ENCODE data around the gene MLN.
A peak's percentile ranks its signal among the peaks of the same experiment; 100 is the strongest.
"Not testable (repeated sequence)": the region's sequence is repeated elsewhere in the genome, so short reads cannot be mapped to it uniquely, and the experiment has no call there.

MLN gene

GRCh38 chr6:33834401-33835392 is 30.9 kb upstream of the MLN start:
- no peak for DNase-seq (ENCODE audit: low read depth)

DNA sequence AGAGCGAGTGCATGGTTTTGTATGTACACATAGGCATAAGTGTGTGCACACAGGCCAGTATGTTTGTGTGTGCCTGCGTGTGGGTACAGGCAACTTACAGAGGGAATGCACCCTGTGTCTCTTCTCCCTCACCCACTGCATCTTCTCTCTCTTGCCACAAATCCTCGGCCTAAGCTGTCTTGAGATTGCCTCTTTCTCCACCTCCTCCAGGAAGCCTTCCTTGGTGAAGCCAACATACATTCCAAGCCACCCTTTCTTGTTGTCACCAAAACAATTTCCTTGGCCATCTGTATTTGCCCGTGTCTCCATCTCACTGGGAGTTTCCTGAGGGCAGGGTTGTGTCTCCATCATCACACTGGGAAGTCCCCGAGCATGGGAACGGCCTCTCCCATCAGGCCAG is 29.8 kb upstream of the MLN start:
- no peak for DNase-seq (ENCODE audit: low read depth)

GRCh38 chr6:33832831-33833230 is 29.0 kb upstream of the MLN start:
- DNase-seq (ENCODE audit: low read depth): not testable (repeated sequence)

DNA sequence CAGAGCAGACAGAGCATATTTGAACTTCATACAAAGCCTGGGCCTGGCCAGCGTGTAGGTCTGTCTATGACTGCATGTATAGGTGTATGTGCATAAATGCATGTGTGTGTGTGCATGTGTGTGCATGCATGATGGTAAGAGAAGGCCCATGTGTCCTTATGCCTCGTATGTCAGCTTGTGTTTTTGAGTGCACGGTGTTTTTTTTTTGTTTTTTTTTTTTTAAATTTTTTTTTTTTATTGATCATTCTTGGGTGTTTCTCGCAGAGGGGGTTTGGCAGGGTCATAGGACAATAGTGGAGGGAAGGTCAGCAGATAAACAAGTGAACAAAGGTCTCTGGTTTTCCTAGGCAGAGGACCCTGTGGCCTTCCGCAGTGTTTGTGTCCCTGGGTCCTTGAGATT is 27.9 kb upstream of the MLN start:
- DNase-seq (ENCODE audit: low read depth): not testable (repeated sequence)

- DNase-seq (ENCODE audit: low read depth): no peak
Observed at GRCh38 chr6:33830635-33831240, 26.9 kb upstream of the MLN start.

DNA sequence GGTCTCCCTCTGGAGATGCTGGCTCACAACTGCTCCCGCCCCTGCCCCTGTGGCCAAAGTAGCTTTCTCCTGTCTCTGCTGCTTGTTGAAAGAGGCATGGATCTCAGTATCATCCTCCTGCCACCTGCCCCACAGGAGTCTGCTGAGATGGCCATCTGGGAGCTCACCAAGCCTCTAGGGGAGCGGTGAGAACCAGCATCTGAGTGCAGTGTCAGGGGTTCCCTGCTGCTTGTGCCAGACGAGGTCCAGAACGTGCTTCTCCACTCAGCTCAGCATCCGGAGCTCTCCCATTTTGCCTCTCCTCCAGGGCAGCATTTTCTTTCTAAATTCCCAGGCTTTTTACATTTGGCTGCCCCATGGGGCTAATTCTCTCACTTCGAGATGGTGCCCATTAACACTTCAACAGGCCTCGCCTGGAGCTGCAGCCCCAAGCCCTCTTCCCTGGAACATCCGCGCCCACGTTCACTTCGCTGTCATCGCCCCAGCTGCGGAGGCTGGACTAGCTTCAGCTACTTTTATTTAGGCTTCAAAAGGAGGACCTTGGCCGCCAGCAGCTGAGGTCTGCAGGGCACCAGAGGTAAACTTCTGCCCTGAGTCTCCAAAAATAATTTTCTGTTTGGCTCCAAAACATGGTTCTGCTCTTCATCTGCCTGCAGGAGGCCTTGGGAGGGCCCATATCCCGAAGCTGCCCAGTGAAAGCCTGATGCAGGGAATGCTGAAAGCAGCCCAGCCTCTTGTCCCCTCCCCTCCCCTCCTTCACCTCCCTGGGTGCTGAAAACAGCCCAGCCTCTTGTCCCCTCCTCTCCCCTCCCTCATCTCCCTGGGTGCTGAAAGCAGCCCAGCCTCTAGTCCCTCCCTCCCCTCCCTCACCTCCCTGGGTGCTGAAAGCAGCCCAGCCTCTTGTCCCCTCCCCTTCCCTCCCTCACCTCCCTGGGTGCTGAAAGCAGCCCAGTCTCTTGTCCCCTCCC is 25.2 kb upstream of the MLN start:
- no peak for DNase-seq (ENCODE audit: low read depth)

DNA sequence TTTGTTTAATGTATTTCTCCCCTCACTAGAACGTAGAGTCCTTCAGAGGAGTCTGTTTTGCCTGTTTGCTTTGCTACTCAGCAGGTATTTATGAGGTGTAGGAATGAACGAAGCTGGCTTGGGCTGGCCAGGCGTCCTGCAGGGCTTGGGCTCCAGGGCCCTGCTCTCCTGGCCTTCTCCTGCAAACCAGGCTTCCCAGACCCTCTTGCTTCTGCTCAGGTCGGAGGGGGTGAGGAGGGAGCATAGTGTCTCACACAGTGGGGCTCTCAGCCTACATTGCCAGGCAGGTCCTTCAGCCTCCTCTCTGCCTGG is 24.6 kb upstream of the MLN start:
- no peak for DNase-seq (ENCODE audit: low read depth)

DNA sequence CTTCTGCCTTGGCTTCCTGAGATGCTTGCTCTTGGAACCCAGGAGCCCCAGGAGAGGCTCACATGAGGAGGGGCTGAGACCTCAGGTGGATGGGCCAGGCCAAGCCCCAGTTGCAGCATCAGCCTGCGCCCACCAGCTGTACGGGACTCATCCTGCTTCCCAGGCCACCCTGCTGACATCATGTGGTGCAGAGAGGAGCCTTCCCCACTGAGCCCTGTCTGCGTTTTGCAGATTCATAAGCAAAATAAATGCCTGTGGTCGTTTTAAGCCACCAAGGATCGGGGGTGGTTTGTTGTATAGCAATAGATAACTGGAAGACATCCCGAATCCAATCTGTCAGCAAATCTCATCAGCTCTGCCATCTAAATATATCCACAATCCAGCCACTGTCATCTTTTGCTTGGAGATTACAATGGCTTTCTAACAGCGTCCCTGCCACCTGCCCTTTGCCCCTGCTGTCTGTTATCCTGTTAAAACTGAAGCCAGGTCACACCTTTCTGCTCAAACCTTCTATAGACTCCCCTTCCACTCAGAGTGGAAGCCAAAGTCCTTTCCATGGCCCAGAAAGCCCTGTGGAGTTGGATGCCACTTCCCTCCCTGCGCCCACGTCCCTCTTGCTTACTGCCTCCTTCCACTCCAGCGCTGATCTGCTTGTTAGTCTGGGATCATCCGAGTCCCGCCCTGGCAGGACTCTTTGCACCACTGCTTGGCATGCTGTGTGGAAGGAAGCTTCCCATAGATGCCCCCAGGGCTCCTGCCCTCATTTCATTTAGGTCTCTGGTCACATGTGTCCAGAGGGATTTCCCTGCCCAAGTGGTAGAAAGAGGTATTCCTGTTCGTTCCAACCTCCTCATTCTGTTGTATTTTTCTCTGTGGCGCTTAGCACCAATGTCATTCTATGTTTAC is 24.0 kb upstream of the MLN start:
- peak; percentile 43 for DNase-seq (ENCODE audit: low read depth)

GRCh38 chr6:33826537-33826936 is 22.7 kb upstream of the MLN start:
- DNase-seq (ENCODE audit: low read depth): no peak

- peak; percentile 69 for DNase-seq (ENCODE audit: low read depth)
Observed at GRCh38 chr6:33824461-33825154, 20.8 kb upstream of the MLN start.

DNA sequence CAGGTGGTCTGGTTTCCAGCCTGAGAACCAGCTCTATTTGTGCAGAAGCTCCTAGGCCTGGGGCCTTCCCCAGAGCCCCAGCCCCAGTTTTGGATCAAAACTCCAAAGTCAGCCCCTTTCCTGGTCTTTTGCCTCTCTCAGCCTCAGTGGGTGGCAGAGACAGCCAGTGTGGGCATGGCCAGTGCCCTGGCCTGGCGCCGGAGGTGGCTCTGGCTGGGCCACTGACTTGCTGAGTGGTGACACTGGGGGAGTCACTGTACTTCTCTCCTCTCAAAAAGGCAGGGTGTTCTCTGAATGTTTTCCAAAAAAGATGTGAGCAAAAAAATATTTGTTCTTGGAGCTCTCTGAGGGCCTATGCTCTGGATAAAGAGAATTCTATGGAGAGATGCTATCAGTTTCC is 20.0 kb upstream of the MLN start:
- no peak for DNase-seq (ENCODE audit: low read depth)

DNA sequence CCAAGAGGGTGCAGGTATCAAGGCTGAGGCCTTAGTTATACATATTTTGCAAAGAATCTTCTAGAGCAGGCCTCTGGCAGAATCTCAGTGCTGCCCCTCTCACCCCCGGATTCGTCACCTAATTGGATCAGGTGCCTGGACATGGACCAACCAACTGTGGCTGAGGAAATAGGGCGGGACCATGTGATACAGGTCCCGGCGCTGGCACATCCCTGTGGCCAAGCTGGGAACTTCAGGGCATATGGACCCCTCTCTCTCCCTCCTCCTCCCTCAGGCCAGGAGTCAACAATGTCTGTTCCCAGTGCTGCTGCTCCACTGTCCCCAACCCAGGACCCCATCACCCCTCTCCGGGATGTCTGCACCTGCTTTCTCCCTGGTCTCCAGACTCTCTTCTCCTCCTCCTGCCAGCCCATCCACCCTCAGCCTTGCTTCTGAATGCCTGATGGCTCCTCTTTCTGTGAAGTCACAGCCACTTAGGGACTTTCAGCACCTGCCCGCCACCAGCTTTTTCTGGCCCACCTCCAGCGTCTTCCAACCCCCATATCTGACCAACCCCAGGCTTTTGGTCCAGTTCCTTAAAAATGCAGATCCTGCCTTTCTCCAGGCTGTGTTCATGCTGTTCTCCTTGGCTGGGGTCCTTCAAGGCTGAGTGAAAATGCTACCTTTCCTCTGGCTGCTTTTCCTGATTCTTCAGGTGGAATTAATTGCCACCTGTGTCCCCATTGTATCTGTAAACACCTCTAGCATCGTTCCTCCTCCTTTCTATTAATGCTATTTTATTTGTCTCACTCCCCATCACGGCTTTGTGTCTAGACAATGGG is 19.0 kb upstream of the MLN start:
- DNase-seq (ENCODE audit: low read depth): peak; percentile 24

DNA sequence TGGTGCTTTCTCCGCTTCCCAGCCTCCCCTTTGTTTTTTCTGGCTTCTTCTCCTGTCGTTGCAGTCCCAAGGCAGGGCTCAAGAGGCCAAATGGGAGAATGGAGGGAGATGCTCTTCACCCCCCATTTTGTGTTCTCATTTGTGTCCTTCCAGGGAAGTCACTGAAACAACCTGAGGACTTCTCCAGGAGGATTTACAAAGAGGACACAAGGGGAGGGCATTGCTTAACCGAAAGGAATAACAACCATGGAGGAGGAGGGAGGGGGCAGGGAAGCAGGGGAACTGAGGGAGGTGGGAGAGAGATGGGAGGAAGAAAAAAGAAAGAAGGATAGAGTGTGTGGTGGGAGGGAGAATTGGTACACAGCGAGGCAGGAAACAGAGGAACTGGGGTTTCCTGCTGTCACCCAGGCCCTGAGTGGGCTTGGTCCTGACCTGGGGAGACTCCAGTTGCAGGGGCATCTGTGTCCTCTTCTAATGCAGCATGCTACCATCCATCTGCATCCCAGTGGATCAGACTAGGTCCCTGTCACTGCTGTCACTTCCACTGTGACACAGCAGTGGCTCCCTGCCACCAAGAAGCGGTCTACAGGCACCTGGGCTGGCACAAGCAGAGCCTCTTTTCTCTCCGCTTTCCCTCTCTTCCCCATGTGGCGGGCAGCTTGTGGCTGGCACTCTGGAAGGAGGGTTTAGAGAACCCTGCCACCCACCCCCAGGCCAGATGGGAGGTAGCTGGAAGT is 17.1 kb upstream of the MLN start:
- DNase-seq (ENCODE audit: low read depth): no peak

DNA sequence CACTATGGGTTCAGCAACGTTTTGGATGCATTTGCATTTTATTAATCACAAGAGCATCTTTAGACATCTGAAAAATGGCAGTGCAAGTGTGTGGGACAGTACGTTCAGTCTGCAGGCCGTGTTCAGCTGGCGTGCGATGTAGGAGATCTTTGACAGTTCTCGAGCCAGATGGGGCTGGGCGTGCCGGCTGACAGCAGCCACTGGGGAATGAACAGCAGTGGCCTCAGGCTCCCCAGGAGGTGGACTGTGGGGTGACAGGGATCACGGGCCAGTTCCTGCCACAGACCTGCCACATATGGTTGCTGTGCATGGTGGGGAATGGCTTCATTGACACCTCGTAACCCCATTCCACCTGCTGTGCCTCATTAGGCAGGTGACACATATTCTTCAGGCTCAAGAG is 16.4 kb upstream of the MLN start:
- no peak for DNase-seq (ENCODE audit: low read depth)

- no peak for DNase-seq (ENCODE audit: low read depth)
Observed at GRCh38 chr6:33819021-33819420, 15.2 kb upstream of the MLN start.

- no peak for DNase-seq (ENCODE audit: low read depth)
Observed at GRCh38 chr6:33818293-33818692, 14.5 kb upstream of the MLN start.

GRCh38 chr6:33817489-33817888 is 13.7 kb upstream of the MLN start:
- DNase-seq (ENCODE audit: low read depth): no peak

- no peak for DNase-seq (ENCODE audit: low read depth)
Observed at GRCh38 chr6:33816911-33817310, 13.1 kb upstream of the MLN start.

DNA sequence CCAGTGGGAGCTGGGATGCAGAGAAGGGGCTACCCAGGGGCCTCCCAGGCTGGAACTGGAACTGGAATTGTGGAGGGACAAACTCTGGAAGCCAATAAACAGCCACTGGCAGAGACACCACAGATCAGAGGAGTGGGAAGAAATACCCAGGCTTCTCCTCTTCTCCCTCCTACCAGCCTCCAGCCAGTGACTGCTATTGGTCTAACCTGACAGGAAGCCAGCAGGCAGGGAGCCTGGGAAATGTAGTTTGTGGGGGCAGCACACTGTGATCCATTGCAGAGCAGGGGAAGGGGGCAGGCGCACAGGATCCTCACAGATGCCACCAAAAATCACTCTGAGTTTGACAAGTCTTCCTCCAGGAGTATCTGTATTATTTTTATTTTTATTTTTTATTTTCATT is 12.1 kb upstream of the MLN start:
- peak; percentile 43 for DNase-seq (ENCODE audit: low read depth)
